Progenitor cell of endocrine pancreas (in vitro differentiated cells): ENCODE data around the gene CACNA1B. TPM values are rescaled to one million over a fixed set of nuclear protein-coding genes. Genes with fewer than 3 reads are reported as not detected.

Experiments
- DNase-seq: peaks from one replicate; pipeline ENCODE4 v3.0.0; 2021; ENCODE audit warnings: low spot score; ENCODE audit not compliant: unreplicated experiment
- H3K27ac Mint-ChIP-seq: 2 replicates; pipeline ENCODE4 v1.8.0; 2021; ENCODE audit warnings: mild to moderate bottlenecking, moderate library complexity, mixed read lengths
- H3K27me3 Mint-ChIP-seq: 2 replicates; pipeline ENCODE4 v1.8.0; 2021; ENCODE audit warnings: mixed read lengths
- H3K36me3 Mint-ChIP-seq: 2 replicates; pipeline ENCODE4 v1.8.0; 2022; ENCODE audit warnings: mixed read lengths; ENCODE audit not compliant: insufficient read depth
- H3K4me1 Mint-ChIP-seq: 2 replicates; pipeline ENCODE4 v1.8.0; 2021; ENCODE audit warnings: low read depth, mixed read lengths
- H3K4me3 Mint-ChIP-seq: 2 replicates; pipeline ENCODE4 v1.8.0; 2021; ENCODE audit warnings: low read depth, mild to moderate bottlenecking, moderate library complexity, mixed read lengths
- H3K9me3 Mint-ChIP-seq: 2 replicates; pipeline ENCODE4 v1.8.0; 2021; ENCODE audit warnings: low read depth, mixed read lengths
- total RNA-seq: library from RNA; stranded (reverse); gene quantifications from 2 replicates; pipeline ENCODE4 v1.2.1, GENCODE V29; 2021
- TF ChIP-seq, protein P1 (sequence below): fragments of 200-600 bp; sonication (generic); IDR thresholded peaks from one replicate; pipeline ENCODE4 v1.5.0; 2021; ENCODE audit warnings: antibody characterized with exemption, mild to moderate bottlenecking; ENCODE audit not compliant: unreplicated experiment

Gene CACNA1B
- total RNA-seq, 1 donor from 2014 or later = 2.4 TPM

DNA sequence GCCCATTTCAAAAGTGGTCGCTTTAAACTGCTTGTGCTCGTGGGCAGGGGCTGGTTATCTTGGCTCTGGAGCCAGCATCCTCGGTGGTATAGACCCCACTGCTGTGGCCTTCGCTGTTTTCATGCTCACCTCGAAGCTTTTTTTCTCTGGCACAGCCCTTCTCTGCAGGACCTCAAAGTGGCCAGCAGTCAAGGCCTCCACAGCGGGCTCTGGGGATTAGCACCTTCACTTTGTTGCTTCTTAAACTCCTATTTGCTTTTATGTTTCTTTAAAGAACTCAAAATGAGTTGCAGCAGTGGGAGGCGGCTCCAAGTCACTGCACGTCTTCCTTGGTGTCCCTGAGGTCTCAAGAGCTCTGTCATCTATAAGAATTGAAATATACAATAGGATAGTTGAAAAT lies 165.1 kb downstream of the CACNA1B start:
- TF ChIP-seq, protein P1, sequence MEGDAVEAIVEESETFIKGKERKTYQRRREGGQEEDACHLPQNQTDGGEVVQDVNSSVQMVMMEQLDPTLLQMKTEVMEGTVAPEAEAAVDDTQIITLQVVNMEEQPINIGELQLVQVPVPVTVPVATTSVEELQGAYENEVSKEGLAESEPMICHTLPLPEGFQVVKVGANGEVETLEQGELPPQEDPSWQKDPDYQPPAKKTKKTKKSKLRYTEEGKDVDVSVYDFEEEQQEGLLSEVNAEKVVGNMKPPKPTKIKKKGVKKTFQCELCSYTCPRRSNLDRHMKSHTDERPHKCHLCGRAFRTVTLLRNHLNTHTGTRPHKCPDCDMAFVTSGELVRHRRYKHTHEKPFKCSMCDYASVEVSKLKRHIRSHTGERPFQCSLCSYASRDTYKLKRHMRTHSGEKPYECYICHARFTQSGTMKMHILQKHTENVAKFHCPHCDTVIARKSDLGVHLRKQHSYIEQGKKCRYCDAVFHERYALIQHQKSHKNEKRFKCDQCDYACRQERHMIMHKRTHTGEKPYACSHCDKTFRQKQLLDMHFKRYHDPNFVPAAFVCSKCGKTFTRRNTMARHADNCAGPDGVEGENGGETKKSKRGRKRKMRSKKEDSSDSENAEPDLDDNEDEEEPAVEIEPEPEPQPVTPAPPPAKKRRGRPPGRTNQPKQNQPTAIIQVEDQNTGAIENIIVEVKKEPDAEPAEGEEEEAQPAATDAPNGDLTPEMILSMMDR = no peak
- H3K4me1 Mint-ChIP-seq = peaks cover 6% of the 10 kb centered on the region
- H3K4me3 Mint-ChIP-seq = no peak overlapping the region
- no peaks in the 10 kb centered on the region for H3K9me3 Mint-ChIP-seq
- no peaks in the 10 kb centered on the region for H3K36me3 Mint-ChIP-seq
- H3K27me3 Mint-ChIP-seq = peaks cover 5% of the 10 kb centered on the region
- H3K27ac Mint-ChIP-seq = no peak overlapping the region
- DNase-seq = no peak

- H3K27me3 Mint-ChIP-seq = peaks cover 5% of the 10 kb centered on the region
- no peak for DNase-seq
- H3K9me3 Mint-ChIP-seq = no peaks in the 10 kb centered on the region
- H3K4me3 Mint-ChIP-seq = no peak overlapping the region
- H3K36me3 Mint-ChIP-seq = no peaks in the 10 kb centered on the region
- H3K4me1 Mint-ChIP-seq = peaks cover 6% of the 10 kb centered on the region
- no peak overlapping the region for H3K27ac Mint-ChIP-seq
- TF ChIP-seq, protein P1 = no peak
Observed at GRCh38 chr9:138043061-138043410, 165.5 kb downstream of the CACNA1B start.

DNA sequence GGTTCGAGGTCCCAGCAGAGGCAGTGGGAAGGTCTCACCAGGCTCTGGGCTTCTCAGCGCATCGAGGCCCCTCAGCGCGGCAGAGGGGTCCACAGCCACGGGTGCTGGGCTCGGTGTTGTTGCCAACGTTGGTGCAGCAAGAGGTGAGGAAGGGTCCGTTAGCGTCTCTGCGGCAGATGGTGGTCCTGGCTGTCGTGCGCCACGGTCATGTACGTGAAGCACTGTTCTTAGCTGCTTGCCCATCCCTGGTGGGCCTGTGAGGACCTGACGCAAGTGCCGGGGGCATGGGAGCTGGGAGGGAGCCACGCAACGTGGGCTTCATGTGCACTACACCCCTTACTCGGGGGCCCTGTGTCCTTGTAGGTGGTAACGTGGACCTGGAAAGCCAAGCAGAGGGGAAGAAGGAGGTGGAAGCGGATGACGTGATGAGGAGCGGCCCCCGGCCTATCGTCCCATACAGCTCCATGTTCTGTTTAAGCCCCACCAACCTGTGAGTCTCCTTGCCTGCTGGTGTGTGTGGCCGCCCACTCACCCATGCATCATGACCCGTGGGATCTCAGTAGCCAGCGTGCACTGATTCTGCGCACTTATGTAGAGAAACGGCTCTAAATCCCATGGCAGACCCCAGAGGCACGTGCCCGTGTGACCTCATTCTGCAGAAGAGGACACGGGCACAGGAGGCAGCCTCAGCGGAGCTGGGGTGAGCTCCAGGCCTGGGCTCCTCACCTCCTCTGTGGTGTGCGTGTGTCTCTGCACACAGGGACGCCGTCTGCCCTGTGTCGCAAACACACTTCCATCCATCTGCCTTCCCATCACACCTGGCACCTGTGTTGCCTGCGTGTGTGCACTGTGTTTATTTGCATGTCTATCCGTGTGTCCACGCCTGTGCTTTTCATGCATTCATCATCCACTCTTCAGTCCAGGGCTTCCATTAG lies 166.1 kb downstream of the CACNA1B start:
- TF ChIP-seq, protein P1 = no peak
- H3K9me3 Mint-ChIP-seq = no peaks in the 10 kb centered on the region
- no peaks in the 10 kb centered on the region for H3K36me3 Mint-ChIP-seq
- peaks cover 6% of the 10 kb centered on the region for H3K4me1 Mint-ChIP-seq
- peaks cover 5% of the 10 kb centered on the region for H3K27me3 Mint-ChIP-seq
- DNase-seq = no peak
- H3K27ac Mint-ChIP-seq = no peak overlapping the region
- no peak overlapping the region for H3K4me3 Mint-ChIP-seq

GRCh38 chr9:138044485-138045383 lies 167.2 kb downstream of the CACNA1B start:
- TF ChIP-seq, protein P1 = no peak
- no peak for DNase-seq
- H3K36me3 Mint-ChIP-seq = no peaks in the 10 kb centered on the region
- H3K4me3 Mint-ChIP-seq = no peak overlapping the region
- H3K4me1 Mint-ChIP-seq = peaks cover 6% of the 10 kb centered on the region
- peaks cover 5% of the 10 kb centered on the region for H3K27me3 Mint-ChIP-seq
- no peak overlapping the region for H3K27ac Mint-ChIP-seq
- no peaks in the 10 kb centered on the region for H3K9me3 Mint-ChIP-seq
